ENCODE measurements around the gene KRT24.

- TF ChIP-seq CTCF (IDR thresholded peaks at IDR 0.05) (no peak), POLR2A (IDR thresholded peaks at IDR 0.05) (no peak), EP300 (IDR thresholded peaks at IDR 0.05) (no peak), POLR2AphosphoS5 (IDR thresholded peaks at IDR 0.05) (no peak)
These were observed 22.6 kb downstream of the KRT24 start for GRCh38 chr17:40680998-40681397.

Data from suprapubic skin (tissue), 4 donors.